LNCaP clone FGC (cell line): ENCODE data around the gene WDR20.

Experiments used
- DNase-seq: peaks from one replicate; pipeline ENCODE4 v3.0.0-alpha.2; 2011; ENCODE audit warnings: low read depth
- H3K4me3 ChIP-seq: 2 replicates; pipeline ENCODE4 v1.5.1; 2011; ENCODE audit warnings: mild to moderate bottlenecking, low read depth, low read length, control low read depth
- TF ChIP-seq, protein P1 (sequence below): IDR thresholded peaks from 2 replicates; pipeline ENCODE4 v1.5.1; 2012; ENCODE audit warnings: mild to moderate bottlenecking; ENCODE audit not compliant: control insufficient read depth, insufficient read depth; ENCODE audit errors: extremely low read depth

The WDR20 gene

DNA sequence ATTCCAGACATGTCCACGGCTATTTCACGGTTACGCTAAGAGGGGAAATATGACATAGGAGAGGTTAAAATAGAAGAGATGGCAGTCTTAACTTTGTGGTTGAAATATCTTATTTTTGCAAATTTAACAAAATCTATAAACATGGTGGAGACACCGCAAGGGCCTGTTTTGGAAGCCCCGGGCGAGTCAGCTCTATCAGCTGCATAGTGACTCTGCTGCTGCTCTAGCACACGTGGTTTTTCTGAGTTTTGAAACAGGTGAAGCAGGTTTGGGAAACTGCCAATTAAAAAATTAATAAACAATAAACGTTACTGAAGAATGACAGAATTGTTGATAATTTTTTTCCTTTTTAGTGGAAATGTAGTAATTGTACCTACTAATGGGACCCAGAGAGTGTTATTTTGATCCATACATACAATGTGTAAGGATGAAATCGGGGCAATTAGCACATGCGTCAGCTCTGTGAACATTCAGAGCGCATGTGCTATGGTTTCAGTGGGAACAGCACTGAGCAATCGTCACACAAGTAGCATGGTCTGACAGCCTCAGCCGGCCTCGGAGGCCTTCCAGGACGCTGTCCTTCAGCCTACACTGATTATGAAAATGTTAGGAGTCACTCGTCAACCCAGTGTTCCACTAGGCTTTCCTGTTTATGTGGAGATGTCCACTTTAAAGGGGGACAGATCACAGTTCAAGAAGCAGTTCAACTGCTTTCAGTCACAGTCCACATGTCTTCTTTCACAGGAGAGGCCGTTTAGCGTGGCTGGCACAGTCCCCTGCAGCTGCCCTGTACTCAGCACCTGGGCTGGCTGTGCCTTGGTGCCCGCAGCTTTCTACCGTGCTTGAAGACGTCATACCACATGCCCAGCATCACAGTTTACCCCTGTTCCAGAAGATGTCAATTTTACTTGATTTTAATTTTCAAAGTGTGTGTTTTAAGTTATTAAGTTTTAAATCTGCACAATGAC, 113.4 kb downstream of the WDR20 start:
- no peak for DNase-seq
- TF ChIP-seq, protein P1, sequence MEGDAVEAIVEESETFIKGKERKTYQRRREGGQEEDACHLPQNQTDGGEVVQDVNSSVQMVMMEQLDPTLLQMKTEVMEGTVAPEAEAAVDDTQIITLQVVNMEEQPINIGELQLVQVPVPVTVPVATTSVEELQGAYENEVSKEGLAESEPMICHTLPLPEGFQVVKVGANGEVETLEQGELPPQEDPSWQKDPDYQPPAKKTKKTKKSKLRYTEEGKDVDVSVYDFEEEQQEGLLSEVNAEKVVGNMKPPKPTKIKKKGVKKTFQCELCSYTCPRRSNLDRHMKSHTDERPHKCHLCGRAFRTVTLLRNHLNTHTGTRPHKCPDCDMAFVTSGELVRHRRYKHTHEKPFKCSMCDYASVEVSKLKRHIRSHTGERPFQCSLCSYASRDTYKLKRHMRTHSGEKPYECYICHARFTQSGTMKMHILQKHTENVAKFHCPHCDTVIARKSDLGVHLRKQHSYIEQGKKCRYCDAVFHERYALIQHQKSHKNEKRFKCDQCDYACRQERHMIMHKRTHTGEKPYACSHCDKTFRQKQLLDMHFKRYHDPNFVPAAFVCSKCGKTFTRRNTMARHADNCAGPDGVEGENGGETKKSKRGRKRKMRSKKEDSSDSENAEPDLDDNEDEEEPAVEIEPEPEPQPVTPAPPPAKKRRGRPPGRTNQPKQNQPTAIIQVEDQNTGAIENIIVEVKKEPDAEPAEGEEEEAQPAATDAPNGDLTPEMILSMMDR: no peak
- H3K4me3 ChIP-seq: no peak overlapping the region

DNA sequence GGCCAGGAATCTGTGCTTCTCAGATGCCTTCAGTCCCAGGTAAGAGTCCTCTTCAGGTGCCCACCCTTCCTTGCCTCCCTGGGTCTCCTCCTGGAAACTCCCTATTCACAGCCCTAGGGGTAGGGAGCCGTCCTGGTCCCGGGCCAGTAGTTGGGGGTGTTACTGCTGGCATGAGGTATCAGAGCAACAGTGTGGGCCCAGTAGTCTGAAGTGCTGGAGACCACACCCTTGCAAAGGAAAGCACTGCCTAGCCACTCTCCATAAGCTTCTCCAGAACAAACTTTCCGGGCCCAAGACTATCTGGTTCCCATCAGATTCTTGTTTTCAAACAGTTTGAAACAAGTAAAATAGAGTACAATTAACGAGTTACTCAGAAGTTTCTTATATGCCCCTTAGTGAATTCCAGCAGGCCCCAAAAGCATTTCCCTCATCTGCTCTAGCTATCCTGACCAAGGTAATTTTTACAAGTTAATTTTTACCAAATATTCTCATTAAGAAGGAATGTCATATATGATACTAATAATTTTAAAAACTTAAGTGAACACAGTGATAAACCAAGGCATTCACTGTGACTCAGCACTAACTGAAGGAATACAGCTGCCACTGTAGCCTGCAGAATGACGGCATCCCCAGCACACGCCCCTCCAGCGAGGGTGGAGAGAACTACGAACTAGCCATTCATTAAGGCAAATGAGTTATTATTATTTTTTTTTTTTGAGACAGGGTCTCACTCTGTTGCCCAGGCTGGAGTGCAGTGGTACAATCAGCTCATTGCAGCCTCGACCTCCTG, 115.9 kb downstream of the WDR20 start:
- H3K4me3 ChIP-seq: no peak overlapping the region
- no peak for DNase-seq
- TF ChIP-seq, protein P1: no peak

DNA sequence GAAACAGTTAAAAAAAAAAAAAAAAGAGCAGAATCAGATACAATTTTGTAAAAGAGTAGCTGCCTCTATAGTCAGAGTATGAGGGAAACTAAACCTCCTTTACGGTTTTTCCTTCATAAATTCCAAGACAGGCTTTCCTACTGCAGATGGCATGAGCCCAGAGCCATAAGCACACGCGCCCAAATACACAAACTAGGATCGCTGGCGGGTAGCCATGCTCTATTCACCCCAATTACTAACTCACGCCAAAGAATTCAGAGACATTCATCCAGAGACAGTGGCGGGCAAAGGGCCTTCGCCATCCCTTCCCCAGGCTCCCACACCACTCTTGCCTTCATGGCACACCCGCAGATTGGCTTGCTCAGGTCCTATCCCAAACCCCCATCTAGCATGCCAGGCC, 117.0 kb downstream of the WDR20 start:
- no peak for DNase-seq
- H3K4me3 ChIP-seq: no peak overlapping the region
- TF ChIP-seq, protein P1: no peak

DNA sequence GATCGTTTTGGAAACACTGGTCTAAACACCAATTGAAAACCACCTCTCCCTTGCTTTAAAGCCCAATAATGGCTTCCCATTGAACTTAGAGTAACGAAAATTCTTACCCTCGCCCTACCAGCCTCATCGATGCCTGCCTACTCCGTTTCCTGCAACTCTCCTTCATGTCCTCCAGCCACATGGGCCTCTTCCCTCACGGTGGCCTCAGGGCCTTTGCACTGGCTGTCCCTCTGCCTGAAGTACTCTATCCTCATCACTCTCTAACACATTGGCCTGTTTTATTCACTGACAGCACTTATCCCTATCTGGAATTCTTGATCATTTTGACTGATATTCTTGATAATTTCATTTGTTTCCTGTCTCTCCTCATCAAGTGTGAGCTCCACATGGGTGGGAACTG, 118.4 kb downstream of the WDR20 start:
- no peak overlapping the region for H3K4me3 ChIP-seq
- no peak for DNase-seq
- TF ChIP-seq, protein P1: no peak
